Naive thymus-derived CD8-positive, alpha-beta T cell (primary cell): Measurements from ENCODE around the gene CMTR1. TPM values are rescaled to one million over a fixed set of nuclear protein-coding genes. Genes with fewer than 3 reads are reported as not detected.
A peak's percentile ranks its signal among the peaks of the same experiment; 100 is the strongest.

Experiments used
- ATAC-seq, 2 donors: fragments of 150-1000 bp; cut with Tn5 transposase in 1 of 2; sonication (Bioruptor Pico), chemical (Tn5 transposase) in 1 of 2; 1 replicate in 1 of 2; 2 replicates in 1 of 2; pipeline ENCODE4 v1.10.0; 2021; ENCODE audit warnings: mild to moderate bottlenecking in 2 of 2, moderate library complexity in 2 of 2
- POLR2A ChIA-PET: fragments of 350-600 bp; sonication (Branson Sonifier 250); formaldehyde crosslinking; loops from one replicate; lab custom pipeline; 2021; ENCODE audit warnings: antibody characterized with exemption; lab: Charles Lee
- DNase-seq, 10 donors: peaks; one replicate each; pipeline versions ENCODE4 v3.0.0 to v3.0.0-alpha.2; 2020 to 2022
- H3K27ac Mint-ChIP-seq, 10 donors: one replicate each; pipeline ENCODE4 v1.8.0; 2020 to 2022; ENCODE audit warnings: mild to moderate bottlenecking in 10 of 10, mixed read lengths in 10 of 10, moderate library complexity in 4 of 10, inconsistent platforms in 1 of 10
- H3K27me3 Mint-ChIP-seq, 5 donors: one replicate each; pipeline ENCODE4 v1.8.0; 2021 to 2022; ENCODE audit warnings: mixed read lengths in 5 of 5
- H3K36me3 Mint-ChIP-seq, 3 donors: one replicate each; pipeline ENCODE4 v1.8.0; 2020 to 2022; ENCODE audit warnings: mixed read lengths in 3 of 3, mild to moderate bottlenecking in 2 of 3, inconsistent platforms in 1 of 3
- H3K4me1 Mint-ChIP-seq, 4 donors: one replicate each; pipeline ENCODE4 v1.8.0; 2021 to 2022; ENCODE audit warnings: mixed read lengths in 4 of 4
- H3K4me3 Mint-ChIP-seq, 10 donors: one replicate each; pipeline ENCODE4 v1.8.0; 2020 to 2022; ENCODE audit warnings: mild to moderate bottlenecking in 10 of 10, mixed read lengths in 10 of 10, moderate library complexity in 6 of 10, inconsistent platforms in 1 of 10
- H3K9me3 Mint-ChIP-seq, 9 donors: one replicate each; pipeline ENCODE4 v1.8.0; 2020 to 2022; ENCODE audit warnings: mixed read lengths in 9 of 9, mild to moderate bottlenecking in 3 of 9, inconsistent platforms in 1 of 9, moderate library complexity in 1 of 9
- polyA plus RNA-seq, 3 donors: library from polyadenylated mRNA; unstranded; fragments of 300-500 nt; fragmentation: Illumina TruSeq; gene quantifications; one replicate each; pipeline ENCODE4 v1.2.3, GENCODE V29; 2021
- total RNA-seq, 8 experiments: library from RNA in 2 of 8; stranded (reverse) in 2 of 8; gene quantifications; one replicate each; pipeline ENCODE4 v1.2.3 and lab custom pipeline; 2021 to 2026

CMTR1 gene
- total and polyA plus RNA-seq, 5 experiments from 2014 or later, result 19.2 to 66.8 (median 28.0) TPM

- Mint-ChIP-seq H3K4me1 (no peaks in the 10 kb centered on the region), H3K9me3 (no peaks in the 10 kb centered on the region), H3K36me3 (no peaks in the 10 kb centered on the region), H3K4me3 (no peak overlapping the region), H3K27ac (no peak overlapping the region), H3K27me3 (peaks cover 0 to 9% (median 0%) of the 10 kb centered on the region in 5 donors)
- ATAC-seq (no peak), DNase-seq (no peak)
- POLR2A ChIA-PET, result no interaction called here
These were observed 25.1 kb upstream of the CMTR1 start for GRCh38 chr6:37407948-37408347.

DNA sequence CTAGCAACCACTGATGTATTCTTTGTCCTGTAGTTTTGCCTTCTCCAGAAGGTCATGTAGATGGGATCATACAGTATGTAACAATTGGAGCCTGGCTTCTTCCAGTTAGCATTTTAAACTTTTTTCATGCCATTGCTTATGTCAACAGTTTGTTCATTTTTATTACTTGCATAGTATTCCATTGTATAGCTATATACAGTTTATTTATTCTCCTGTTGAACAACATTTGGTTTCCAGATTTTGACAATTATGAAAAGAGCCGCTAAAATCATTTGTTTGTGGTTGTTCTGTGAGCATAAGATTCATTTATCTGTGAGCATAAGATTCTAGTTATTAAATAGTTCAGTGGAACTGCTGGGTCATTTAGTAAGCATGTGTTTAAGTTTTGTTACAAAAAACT, 23.5 kb upstream of the CMTR1 start:
- H3K36me3 Mint-ChIP-seq, result no peaks in the 10 kb centered on the region

DNA sequence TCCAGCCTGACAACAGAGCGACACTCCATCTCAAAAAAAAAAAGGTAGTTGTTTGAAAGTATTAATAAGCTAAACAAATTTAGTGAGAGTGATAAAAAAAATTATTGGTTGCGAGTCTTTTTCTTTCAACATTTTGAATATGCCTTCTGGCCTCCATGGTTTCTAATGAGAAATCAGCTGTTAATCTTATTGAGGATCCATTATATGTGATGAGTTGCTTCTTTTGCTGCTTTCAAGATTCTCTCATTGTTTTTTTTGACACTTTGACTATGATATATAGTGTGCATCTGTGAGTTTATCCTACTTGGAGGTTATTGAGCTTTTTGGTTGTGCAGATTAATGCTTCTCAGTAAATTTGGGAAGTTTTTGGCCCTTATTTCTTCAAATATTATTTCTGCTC, 15.6 kb upstream of the CMTR1 start:
- ATAC-seq, result no peak
- Mint-ChIP-seq H3K27me3 (peaks cover 0 to 3% (median 0%) of the 10 kb centered on the region in 5 donors), H3K27ac (no peak overlapping the region), H3K36me3 (no peaks in the 10 kb centered on the region), H3K4me1 (no peaks in the 10 kb centered on the region), H3K9me3 (peaks cover 0 to 4% (median 0%) of the 10 kb centered on the region in 9 donors), H3K4me3 (no peak overlapping the region)
- POLR2A ChIA-PET, result no interaction called here
- no peak for DNase-seq

More for the DNA sequence above, 23.5 kb upstream of the CMTR1 start:
- ATAC-seq (no peak), DNase-seq (no peak)
- Mint-ChIP-seq H3K4me3 (no peak overlapping the region), H3K27ac (no peak overlapping the region), H3K9me3 (no peaks in the 10 kb centered on the region), H3K27me3 (peaks cover 0 to 7% (median 0%) of the 10 kb centered on the region in 5 donors), H3K4me1 (no peaks in the 10 kb centered on the region)
- POLR2A ChIA-PET, result no interaction called here

GRCh38 chr6:37418722-37419121, 14.3 kb upstream of the CMTR1 start:
- H3K27me3 Mint-ChIP-seq, result peaks cover 0 to 2% (median 0%) of the 10 kb centered on the region in 5 donors
- ATAC-seq, result no peak
- POLR2A ChIA-PET, result no interaction called here
- no peak overlapping the region for H3K27ac Mint-ChIP-seq
- H3K9me3 Mint-ChIP-seq, result peaks cover 0 to 4% (median 0%) of the 10 kb centered on the region in 9 donors
- no peaks in the 10 kb centered on the region for H3K36me3 Mint-ChIP-seq
- H3K4me1 Mint-ChIP-seq, result no peaks in the 10 kb centered on the region
- no peak for DNase-seq
- no peak overlapping the region for H3K4me3 Mint-ChIP-seq

- Mint-ChIP-seq H3K4me1 (no peaks in the 10 kb centered on the region), H3K27me3 (peaks cover 0 to 32% (median 6%) of the 10 kb centered on the region in 5 donors), H3K9me3 (peaks cover 0 to 9% (median 0%) of the 10 kb centered on the region in 9 donors), H3K36me3 (peaks cover 0 to 6% (median 0%) of the 10 kb centered on the region in 3 donors), H3K4me3 (no peak overlapping the region), H3K27ac (no peak overlapping the region)
- POLR2A ChIA-PET, result no interaction called here
- ATAC-seq (no peak), DNase-seq (no peak)
These were observed 6.7 kb upstream of the CMTR1 start for GRCh38 chr6:37426058-37426944.

GRCh38 chr6:37426945-37427510, 6.0 kb upstream of the CMTR1 start:
- peaks cover 0 to 9% (median 0%) of the 10 kb centered on the region in 9 donors for H3K9me3 Mint-ChIP-seq
- H3K27ac Mint-ChIP-seq, result no peak overlapping the region
- DNase-seq, result no peak
- H3K4me1 Mint-ChIP-seq, result peaks cover under 1 to 1% (median under 1%) of the 10 kb centered on the region in 4 donors
- POLR2A ChIA-PET, result no interaction called here
- peaks cover 0 to 32% (median 6%) of the 10 kb centered on the region in 5 donors for H3K27me3 Mint-ChIP-seq
- no peak overlapping the region for H3K4me3 Mint-ChIP-seq
- peaks cover 0 to 6% (median 0%) of the 10 kb centered on the region in 3 donors for H3K36me3 Mint-ChIP-seq
- no peak for ATAC-seq

DNA sequence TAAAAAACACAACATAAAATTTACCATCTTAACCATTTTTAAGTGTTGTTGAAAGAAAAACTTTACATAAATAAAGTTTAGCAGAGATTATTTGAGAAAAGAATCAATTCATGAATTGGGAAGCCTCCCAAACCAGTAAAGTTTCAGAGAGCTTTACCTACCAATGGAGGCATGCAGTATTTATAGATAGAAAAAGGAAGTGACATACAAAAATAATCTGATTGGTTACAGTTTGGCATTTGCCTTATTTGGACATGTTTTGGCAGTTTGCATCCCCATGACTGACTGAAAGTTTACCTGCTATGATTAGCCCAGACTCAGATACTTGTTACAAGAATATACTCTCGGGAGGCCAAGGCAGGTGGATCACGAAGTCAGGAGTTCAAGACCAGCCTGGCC, 3.7 kb upstream of the CMTR1 start:
- peaks cover 0 to 9% (median 0%) of the 10 kb centered on the region in 9 donors for H3K9me3 Mint-ChIP-seq
- DNase-seq (no peak), ATAC-seq (no peak)
- peaks cover 0 to 32% (median 6%) of the 10 kb centered on the region in 5 donors for H3K27me3 Mint-ChIP-seq
- no peak overlapping the region for H3K27ac Mint-ChIP-seq
- POLR2A ChIA-PET, result interaction anchor here (0.7 kb wide), 1 partner anchor 1089 kb away, joined by 3 read pairs; no protein-coding TSS in a partner anchor
- H3K4me1 Mint-ChIP-seq, result peaks cover 13 to 19% (median 18%) of the 10 kb centered on the region in 4 donors
- H3K4me3 Mint-ChIP-seq, result no peak overlapping the region
- H3K36me3 Mint-ChIP-seq, result peaks cover 0 to 6% (median 0%) of the 10 kb centered on the region in 3 donors

DNA sequence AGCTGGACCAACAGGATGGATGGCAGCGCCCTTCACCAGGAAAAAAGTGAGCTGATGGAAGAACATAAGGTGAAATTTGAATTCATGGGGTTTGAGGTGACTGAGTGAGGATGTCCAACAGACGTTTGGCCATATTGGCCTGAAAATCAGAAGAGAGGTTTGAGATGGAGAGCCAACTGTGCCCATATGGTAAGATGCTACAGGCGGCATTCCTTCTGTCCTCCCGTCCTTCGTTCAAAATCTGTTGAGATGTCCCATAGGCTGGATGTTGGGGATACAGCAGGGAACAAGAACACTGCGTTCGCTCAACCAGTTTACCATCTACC, 468 bp upstream of the CMTR1 start:
- ATAC-seq (no peak), DNase-seq (no peak)
- peak overlapping the region; percentile 93 to 98 (median 97) for H3K27ac Mint-ChIP-seq
- H3K4me1 Mint-ChIP-seq, result peaks cover 18 to 46% (median 37%) of the 10 kb centered on the region in 4 donors
- peak overlapping the region; percentile 66 to 96 (median 92) for H3K4me3 Mint-ChIP-seq
- peaks cover 0 to 23% (median 18%) of the 10 kb centered on the region in 3 donors for H3K36me3 Mint-ChIP-seq
- H3K27me3 Mint-ChIP-seq, result peaks cover 0 to 19% (median 2%) of the 10 kb centered on the region in 5 donors
- peaks cover 0 to 9% (median 0%) of the 10 kb centered on the region in 9 donors for H3K9me3 Mint-ChIP-seq
- POLR2A ChIA-PET, result interaction anchor here (1.1 to 3.4 kb wide), 4 partner anchors 8 to 84 kb away, joined by 3 to 13 read pairs (median 5); no protein-coding TSS in a partner anchor

DNA sequence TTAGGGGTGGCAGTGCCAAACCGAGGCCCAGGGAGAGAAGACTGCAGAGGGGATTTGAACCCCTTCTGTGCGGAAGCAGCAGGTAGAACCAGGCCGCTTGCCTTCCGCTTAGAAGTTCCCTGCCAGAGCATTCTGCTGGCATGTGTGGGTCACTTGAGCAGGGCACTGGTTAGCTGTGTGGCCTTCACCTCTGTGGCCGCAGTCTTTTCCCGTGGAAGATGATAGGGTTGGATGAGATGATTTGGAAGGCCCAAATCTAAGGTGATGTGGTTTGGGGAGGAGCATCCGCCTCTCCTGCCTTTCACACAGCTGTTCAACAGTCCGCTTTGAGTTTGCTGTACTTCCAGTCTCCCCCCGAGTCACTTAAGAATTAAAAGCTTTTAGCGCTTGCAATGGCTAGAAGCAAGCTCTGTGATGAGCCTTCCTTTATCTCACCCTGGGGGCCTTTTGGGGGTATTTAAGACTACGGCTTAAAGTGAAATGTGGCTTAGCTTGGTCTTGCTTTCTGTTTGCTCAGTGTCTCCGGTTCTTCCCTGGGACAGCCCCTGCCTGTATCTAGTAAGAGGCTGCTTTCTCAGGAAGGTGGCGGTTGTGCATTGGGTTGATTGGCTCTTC, 743 bp downstream of the CMTR1 start:
- peak overlapping the region; percentile 66 to 96 (median 92) for H3K4me3 Mint-ChIP-seq
- H3K4me1 Mint-ChIP-seq, result peaks cover 26 to 56% (median 41%) of the 10 kb centered on the region in 4 donors
- ATAC-seq, result peak; percentile 9 to 24
- peak overlapping the region; percentile 93 to 98 (median 97) for H3K27ac Mint-ChIP-seq
- H3K9me3 Mint-ChIP-seq, result peaks cover 0 to 5% (median 0%) of the 10 kb centered on the region in 9 donors
- H3K36me3 Mint-ChIP-seq, result peaks cover 0 to 35% (median 23%) of the 10 kb centered on the region in 3 donors
- POLR2A ChIA-PET, result interaction anchor here (0.5 to 3.4 kb wide), 8 partner anchors 9 to 83 kb away, joined by 3 to 13 read pairs (median 4); partner anchors contain the start of gene RNF8
- peaks cover 0 to 7% (median 2%) of the 10 kb centered on the region in 5 donors for H3K27me3 Mint-ChIP-seq
- DNase-seq, result peak in 6 of 10 donors; percentile 7 to 54 (median 21)

GRCh38 chr6:37435373-37435772, 2.4 kb downstream of the CMTR1 start:
- DNase-seq (no peak), ATAC-seq (no peak)
- H3K4me3 Mint-ChIP-seq, result peak overlapping the region in 7 of 10 donors; percentile 28 to 96 (median 43)
- H3K27ac Mint-ChIP-seq, result peak overlapping the region in 4 of 10 donors; percentile 31 to 86 (median 56)
- peaks cover 0 to 49% (median 19%) of the 10 kb centered on the region in 3 donors for H3K36me3 Mint-ChIP-seq
- POLR2A ChIA-PET, result interaction anchor here (3.4 kb wide), 1 partner anchor 81 kb away, joined by 13 read pairs; no protein-coding TSS in a partner anchor
- H3K4me1 Mint-ChIP-seq, result peaks cover 28 to 66% (median 47%) of the 10 kb centered on the region in 4 donors
- H3K9me3 Mint-ChIP-seq, result no peaks in the 10 kb centered on the region
- H3K27me3 Mint-ChIP-seq, result peaks cover 0 to under 1% (median 0%) of the 10 kb centered on the region in 5 donors

DNA sequence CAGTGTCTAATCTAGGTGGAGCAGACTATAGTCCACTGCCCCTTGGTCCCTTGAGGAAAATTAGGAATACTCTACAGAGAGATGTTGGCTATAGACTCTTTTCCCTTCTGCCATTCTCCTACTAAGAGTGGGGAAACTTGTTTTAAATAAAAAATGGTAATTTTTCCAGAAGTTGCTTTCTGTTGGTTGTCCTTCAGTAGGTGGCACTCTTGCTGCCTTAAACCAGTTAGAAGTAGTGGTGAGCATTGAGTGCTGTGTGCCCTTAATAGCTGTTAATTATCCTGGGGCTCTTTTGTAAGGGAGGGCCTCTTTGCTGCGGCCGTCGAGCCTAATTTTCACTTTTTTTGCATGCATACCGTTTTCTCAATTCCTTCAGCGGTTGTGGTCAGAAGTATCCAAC, 2.8 kb downstream of the CMTR1 start:
- Mint-ChIP-seq H3K9me3 (no peaks in the 10 kb centered on the region), H3K27ac (peak overlapping the region in 4 of 10 donors; percentile 31 to 86 (median 56)), H3K27me3 (no peaks in the 10 kb centered on the region), H3K4me3 (peak overlapping the region in 6 of 10 donors; percentile 18 to 96 (median 38)), H3K36me3 (peaks cover 0 to 50% (median 21%) of the 10 kb centered on the region in 3 donors), H3K4me1 (peaks cover 28 to 70% (median 49%) of the 10 kb centered on the region in 4 donors)
- DNase-seq (no peak), ATAC-seq (no peak)
- POLR2A ChIA-PET, result no interaction called here

GRCh38 chr6:37438930-37439329, 5.9 kb downstream of the CMTR1 start:
- POLR2A ChIA-PET, result no interaction called here
- DNase-seq (no peak), ATAC-seq (no peak)
- Mint-ChIP-seq H3K4me3 (no peak overlapping the region), H3K9me3 (no peaks in the 10 kb centered on the region), H3K36me3 (peaks cover 0 to 71% (median 24%) of the 10 kb centered on the region in 3 donors), H3K27me3 (no peaks in the 10 kb centered on the region), H3K27ac (no peak overlapping the region), H3K4me1 (peaks cover 23 to 82% (median 55%) of the 10 kb centered on the region in 4 donors)
